ENCODE measurements around the gene SLAMF1.

The SLAMF1 gene

DNA sequence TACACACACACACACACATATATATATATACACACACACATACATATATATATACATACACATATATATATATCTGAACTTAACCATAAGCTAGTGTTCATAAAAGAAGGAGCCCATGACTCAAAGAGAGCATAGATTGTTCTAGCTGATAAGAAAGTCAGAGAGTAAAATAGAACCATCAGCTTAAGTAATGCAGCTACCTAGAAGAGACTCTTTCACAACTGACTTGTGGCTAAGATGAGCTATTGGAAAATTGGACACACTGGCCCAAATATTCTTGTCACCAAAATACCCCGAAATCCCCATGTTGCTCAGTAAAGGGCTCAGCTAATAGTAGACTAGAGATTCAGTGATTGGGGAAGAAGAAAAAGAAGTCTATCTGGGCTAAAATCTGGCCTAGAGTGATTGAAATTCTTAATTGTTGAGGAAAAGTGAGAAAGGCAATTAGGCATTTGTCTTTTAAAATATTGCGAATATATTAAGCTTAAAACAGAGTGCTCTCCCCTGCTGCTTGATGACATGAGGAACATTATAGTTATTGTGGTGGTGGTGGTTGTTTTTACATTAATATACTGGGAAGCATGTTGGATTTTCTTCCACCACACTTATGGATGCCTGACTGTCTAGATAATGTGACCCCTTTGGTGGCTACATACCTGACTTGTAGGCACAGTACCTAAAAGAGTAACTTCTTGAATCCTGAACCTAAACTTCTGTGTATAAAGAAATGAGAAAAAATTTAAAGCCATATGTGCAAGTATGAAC lies 6.3 kb downstream of the SLAMF1 start:
- Mint-ChIP-seq H3K27me3 (no peaks in the 10 kb centered on the region), H3K9me3 (no peaks in the 10 kb centered on the region), H3K4me1 (peaks cover 51 to 73% of the 10 kb centered on the region in 2 donors), H3K4me3 (peak overlapping the region; percentile 94 to 95), H3K27ac (peak overlapping the region; percentile 86), H3K36me3 (peaks cover 59 to 86% of the 10 kb centered on the region in 2 donors)
- DNase-seq = no peak
- ATAC-seq (replicated peaks) = peak; percentile 49 to 50

DNA sequence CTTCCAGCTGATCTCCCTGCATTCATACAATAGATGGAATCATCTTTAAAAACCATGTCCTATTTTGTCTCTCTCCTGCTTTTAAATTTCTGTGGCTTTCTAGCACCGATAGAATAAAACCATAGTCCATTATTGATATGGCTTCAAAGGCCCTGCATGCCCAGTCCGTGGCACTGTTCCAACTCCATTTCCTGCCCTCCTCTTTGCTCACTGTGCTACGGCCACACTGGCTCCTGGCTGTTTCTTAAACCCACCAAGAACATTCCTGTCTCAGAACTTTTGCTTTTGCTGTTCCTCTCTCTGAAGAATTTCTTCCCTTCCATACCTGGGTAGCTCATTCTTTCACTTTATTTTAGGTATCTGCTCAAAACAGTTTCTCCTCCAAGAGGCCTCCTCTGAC lies 7.2 kb downstream of the SLAMF1 start:
- no peaks in the 10 kb centered on the region for H3K9me3 Mint-ChIP-seq
- no peak for DNase-seq
- H3K36me3 Mint-ChIP-seq = peaks cover 59 to 85% of the 10 kb centered on the region in 2 donors
- H3K27me3 Mint-ChIP-seq = no peaks in the 10 kb centered on the region
- no peak for ATAC-seq (replicated peaks)
- H3K27ac Mint-ChIP-seq = peak overlapping the region; percentile 82
- H3K4me1 Mint-ChIP-seq = peaks cover 53 to 81% of the 10 kb centered on the region in 2 donors
- H3K4me3 Mint-ChIP-seq = peak overlapping the region; percentile 63 to 72

DNA sequence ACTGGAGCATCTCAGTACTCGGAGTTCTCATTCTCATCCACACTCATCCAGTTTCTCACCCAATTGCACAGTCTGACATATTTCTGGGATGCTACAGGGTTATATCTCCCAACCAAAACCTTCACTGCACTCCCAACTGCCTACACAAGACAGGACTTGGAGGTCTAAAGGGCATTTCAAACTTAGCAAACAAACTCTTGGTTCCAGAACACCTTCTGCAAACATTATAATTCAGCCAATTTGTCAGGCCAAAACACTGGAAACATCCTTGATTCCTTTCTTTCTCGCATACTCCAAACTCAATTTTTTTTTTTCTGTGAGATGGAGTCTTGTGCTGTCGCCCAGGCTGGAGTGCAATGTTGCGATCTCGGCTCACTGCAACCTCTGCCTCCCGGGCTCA lies 7.9 kb downstream of the SLAMF1 start:
- Mint-ChIP-seq H3K27me3 (no peaks in the 10 kb centered on the region), H3K4me1 (peaks cover 57 to 88% of the 10 kb centered on the region in 2 donors)

DNA sequence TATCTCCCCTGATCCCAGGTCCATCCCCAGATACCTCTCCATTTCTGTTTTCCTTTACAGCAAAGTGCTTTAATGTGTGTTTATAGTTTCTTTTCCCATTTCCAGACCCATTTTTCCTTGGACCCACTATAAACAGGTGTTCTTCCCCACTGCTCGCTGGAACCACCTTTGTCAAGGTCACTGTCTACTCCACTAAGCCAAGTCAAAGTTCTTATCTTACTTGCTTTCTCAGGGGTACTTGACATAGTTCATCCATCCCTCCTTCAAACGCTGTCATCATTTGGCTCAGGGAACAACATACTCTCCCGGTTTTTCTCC lies 8.3 kb downstream of the SLAMF1 start:
- Mint-ChIP-seq H3K36me3 (peaks cover 65 to 85% of the 10 kb centered on the region in 2 donors), H3K27me3 (no peaks in the 10 kb centered on the region), H3K4me3 (peak overlapping the region; percentile 63 to 72), H3K9me3 (no peaks in the 10 kb centered on the region), H3K27ac (peak overlapping the region; percentile 68), H3K4me1 (peaks cover 61 to 92% of the 10 kb centered on the region in 2 donors)
- ATAC-seq (replicated peaks) = no peak
- no peak for DNase-seq

More for the DNA sequence above, 7.9 kb downstream of the SLAMF1 start:
- Mint-ChIP-seq H3K27ac (peak overlapping the region; percentile 68), H3K9me3 (no peaks in the 10 kb centered on the region), H3K36me3 (peaks cover 64 to 85% of the 10 kb centered on the region in 2 donors), H3K4me3 (peak overlapping the region; percentile 63 to 72)
- ATAC-seq (replicated peaks) (no peak), DNase-seq (no peak)

DNA sequence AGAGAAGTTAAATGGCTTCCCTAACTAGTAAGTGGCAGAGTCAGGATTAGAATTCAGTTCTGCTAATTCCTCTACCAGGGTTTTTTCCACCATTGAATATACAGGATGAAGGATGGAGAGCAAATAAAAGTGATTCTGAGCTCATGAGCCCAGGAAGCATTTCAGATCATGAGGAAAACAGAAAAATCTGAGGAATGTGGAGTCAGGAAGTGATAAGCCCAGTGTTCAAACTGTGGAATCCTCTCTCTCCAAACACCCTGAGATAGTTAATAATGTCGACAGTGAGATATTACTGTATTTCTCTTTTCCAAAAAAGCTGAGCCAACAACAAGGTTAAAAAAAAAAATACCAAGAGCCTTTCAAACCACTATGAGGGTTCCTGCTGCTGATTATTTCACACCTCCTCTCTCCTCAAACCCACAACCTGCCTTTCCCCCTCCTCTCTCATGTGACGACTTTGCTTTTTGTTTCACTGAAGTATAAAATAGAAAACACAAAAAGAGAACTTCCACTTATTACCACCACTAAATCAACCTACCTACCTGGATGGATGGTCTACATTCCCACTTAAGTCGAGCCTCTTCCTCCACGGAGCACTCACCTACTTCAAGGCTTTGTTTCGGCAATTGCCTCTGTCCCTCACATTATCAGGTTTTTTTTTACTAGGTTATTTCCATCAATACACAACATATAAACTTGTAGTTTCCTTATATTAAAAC lies 8.9 kb downstream of the SLAMF1 start:
- Mint-ChIP-seq H3K9me3 (no peaks in the 10 kb centered on the region), H3K36me3 (peaks cover 70 to 85% of the 10 kb centered on the region in 2 donors), H3K4me3 (peak overlapping the region; percentile 63 to 72), H3K27ac (peak overlapping the region; percentile 68), H3K27me3 (no peaks in the 10 kb centered on the region), H3K4me1 (peaks cover 67 to 92% of the 10 kb centered on the region in 2 donors)
- ATAC-seq (replicated peaks) (peak; percentile 28 to 42), DNase-seq (no peak)

DNA sequence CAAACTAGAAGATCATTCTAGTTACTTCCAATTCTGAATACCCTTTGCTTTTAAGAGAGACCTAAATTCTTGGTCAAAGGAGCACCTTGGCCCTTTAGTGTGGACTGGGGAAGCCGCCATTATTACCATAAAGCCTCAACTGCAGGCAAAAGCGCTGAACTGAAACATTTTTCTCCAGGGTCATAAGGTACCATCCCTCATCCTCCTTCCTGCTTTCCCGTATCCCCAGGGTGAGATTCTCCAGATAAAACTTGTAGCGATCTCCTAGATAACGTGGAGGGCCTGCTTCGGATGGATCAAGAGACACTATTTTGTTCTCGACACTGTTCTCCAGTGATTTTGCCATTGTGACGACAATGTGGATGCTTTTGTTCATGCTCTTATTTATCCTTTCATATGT lies 9.8 kb downstream of the SLAMF1 start:
- Mint-ChIP-seq H3K4me3 (no peak overlapping the region), H3K27me3 (no peaks in the 10 kb centered on the region), H3K27ac (peak overlapping the region; percentile 71), H3K36me3 (peaks cover 73 to 81% of the 10 kb centered on the region in 2 donors), H3K9me3 (no peaks in the 10 kb centered on the region), H3K4me1 (peaks cover 66 to 89% of the 10 kb centered on the region in 2 donors)
- DNase-seq (no peak), ATAC-seq (replicated peaks) (no peak)

DNA sequence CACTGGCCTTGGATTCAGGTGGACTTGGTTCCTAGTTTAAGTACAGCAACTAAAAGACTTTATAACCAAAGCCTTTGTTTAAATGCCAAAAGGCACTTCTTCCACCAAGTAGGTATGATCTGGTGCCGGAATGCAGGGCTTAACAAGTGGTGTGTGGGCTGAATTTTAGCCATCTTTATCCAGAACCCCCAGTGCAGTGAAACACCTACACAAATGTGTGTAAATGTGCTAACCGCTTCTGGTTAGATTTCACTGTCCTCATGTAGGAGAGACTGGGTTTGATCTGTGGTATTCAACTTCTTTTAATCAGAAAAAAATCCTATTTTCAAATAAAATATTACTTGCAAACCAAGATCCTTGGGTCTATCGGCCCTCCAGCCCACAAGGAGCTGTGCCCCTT lies 10.3 kb downstream of the SLAMF1 start:
- DNase-seq (no peak), ATAC-seq (replicated peaks) (no peak)
- no peaks in the 10 kb centered on the region for H3K27me3 Mint-ChIP-seq
- H3K4me3 Mint-ChIP-seq = no peak overlapping the region
- peaks cover 77 to 85% of the 10 kb centered on the region in 2 donors for H3K36me3 Mint-ChIP-seq
- no peak overlapping the region for H3K27ac Mint-ChIP-seq
- H3K9me3 Mint-ChIP-seq = no peaks in the 10 kb centered on the region
- peaks cover 68 to 89% of the 10 kb centered on the region in 2 donors for H3K4me1 Mint-ChIP-seq

DNA sequence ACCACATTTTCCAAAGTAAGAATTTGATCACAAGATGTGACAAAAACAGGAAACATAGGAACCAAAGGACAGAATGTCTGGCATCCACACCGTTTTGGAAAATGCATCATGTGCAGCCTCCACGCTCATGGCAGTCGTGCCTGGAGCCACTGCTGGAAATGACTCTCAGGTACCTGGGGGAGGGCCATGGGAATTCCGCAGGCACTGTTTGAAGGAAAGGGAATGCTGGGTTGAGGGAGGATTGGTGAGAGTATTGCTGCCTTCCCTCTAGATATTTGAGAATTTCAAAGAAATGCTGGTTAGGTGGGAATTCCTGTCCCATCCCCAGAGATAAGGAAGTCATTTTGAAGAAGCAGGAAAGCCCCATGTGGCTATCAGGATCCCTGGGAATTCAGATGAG lies 10.8 kb downstream of the SLAMF1 start:
- no peaks in the 10 kb centered on the region for H3K9me3 Mint-ChIP-seq
- H3K4me1 Mint-ChIP-seq = peaks cover 70 to 89% of the 10 kb centered on the region in 2 donors
- H3K27ac Mint-ChIP-seq = peak overlapping the region; percentile 65
- no peak for DNase-seq
- peaks cover 79 to 85% of the 10 kb centered on the region in 2 donors for H3K36me3 Mint-ChIP-seq
- no peaks in the 10 kb centered on the region for H3K27me3 Mint-ChIP-seq
- no peak overlapping the region for H3K4me3 Mint-ChIP-seq
- ATAC-seq (replicated peaks) = no peak

DNA sequence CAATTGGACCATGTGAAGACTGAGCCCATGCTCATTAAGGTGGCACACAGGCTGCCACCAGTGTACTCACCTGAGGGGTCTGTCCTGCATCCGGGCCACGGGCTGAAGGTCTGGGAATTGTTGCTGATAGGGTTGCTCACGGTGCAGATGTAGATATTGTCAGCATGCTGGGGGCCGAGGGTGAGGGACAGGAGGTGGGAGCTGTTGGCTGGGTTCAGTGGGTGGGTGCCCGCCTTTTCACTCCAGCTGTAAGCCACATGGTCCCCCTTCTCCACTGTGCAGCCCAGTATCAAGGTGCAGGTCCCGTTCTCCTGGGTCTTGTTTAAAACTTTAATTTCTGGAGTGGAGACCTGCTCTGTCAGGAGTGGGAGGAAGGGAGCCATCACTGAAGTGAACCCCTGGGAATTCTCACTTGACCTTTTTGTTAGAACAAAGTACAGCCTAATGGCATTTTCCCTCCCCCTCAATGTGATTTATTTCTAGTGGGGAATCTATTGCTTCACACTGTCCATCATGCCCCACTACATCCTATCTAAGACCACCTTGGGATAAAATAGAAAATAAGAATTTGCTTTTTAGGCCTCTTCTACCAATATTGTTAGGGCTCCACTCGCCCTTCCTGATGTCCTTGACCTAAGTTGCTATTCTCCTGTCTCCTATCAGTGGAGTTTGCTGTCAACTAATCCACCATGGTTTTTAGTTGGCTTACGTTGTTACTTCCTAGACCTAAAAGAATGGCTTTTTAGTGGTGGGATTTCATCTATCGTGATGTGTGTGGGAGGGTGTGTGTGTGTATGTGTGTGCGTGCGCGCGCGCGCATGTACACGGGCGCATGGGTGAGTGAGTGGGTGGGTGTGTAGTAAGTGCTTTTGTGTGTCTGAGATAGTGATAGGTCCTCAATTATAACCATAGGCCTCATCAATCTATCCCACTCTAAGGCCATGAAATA lies 12.0 kb downstream of the SLAMF1 start:
- no peak for ATAC-seq (replicated peaks)
- Mint-ChIP-seq H3K4me1 (peaks cover 75 to 91% of the 10 kb centered on the region in 2 donors), H3K9me3 (no peaks in the 10 kb centered on the region), H3K4me3 (peak overlapping the region in 1 of 2 donors; percentile 52), H3K36me3 (peaks cover 85 to 88% of the 10 kb centered on the region in 2 donors), H3K27me3 (no peaks in the 10 kb centered on the region), H3K27ac (peak overlapping the region; percentile 86)
- DNase-seq = no peak

DNA sequence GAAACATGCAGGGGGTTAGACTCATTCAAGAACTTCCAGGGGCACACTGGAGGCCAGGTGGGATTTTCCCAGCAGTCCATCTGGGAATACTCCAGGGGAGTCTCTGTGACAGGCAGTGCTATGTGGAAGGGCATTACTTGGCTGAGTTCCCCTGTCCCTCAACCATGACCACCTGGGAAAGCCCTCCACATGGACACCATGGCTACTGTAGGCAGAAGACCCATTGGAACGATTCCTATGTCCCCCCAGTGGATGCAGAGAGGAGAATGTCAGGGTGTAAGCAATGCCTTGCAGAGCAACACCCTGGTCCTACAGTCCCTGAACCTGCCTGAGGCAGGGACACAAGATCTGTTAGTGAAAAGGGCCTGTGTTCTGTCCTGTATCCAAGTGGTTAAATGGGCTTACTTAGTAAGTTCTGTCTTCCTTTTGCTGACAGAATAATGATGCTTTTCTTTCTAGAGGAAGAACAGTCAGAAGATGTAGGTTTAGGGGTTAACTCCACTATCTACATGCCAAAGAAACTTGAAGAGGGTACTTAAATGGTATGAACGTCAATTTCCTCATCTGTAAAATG lies 13.4 kb downstream of the SLAMF1 start:
- no peaks in the 10 kb centered on the region for H3K9me3 Mint-ChIP-seq
- H3K4me1 Mint-ChIP-seq = peaks cover 68 to 89% of the 10 kb centered on the region in 2 donors
- H3K27me3 Mint-ChIP-seq = no peaks in the 10 kb centered on the region
- peaks cover 80 to 88% of the 10 kb centered on the region in 2 donors for H3K36me3 Mint-ChIP-seq
- no peak overlapping the region for H3K4me3 Mint-ChIP-seq
- ATAC-seq (replicated peaks) (no peak), DNase-seq (no peak)
- peak overlapping the region; percentile 95 for H3K27ac Mint-ChIP-seq

DNA sequence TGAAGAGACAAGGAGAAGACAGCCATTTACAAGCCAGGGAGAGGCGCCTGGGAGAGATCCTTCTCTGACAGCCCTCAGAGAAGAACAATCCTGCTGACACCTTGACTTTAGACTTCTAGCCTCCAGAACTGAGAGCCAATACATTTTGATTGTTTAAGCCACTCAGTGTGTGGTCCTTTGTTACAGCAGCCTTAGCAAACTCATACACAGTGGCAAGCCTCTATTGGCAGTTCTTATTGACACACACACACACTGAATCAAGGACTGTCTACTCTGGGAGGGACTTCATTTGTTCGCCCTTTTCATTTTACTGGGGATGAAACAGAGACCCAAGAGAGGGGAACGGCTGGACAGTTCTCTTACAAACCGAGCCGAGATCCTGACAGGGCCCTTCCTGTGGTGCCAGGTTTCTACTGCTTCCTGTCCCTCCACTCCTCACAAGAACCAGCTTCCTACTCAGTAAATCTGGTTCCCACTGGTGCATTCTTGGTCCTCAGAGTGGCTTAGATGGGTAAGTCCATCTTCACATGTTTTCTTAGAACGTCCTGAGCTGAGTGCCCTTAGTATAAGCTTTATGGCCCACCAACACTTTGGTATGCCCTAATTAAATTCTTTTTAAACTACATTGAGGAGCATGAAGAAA lies 14.7 kb downstream of the SLAMF1 start:
- peaks cover 65 to 89% of the 10 kb centered on the region in 2 donors for H3K4me1 Mint-ChIP-seq

DNA sequence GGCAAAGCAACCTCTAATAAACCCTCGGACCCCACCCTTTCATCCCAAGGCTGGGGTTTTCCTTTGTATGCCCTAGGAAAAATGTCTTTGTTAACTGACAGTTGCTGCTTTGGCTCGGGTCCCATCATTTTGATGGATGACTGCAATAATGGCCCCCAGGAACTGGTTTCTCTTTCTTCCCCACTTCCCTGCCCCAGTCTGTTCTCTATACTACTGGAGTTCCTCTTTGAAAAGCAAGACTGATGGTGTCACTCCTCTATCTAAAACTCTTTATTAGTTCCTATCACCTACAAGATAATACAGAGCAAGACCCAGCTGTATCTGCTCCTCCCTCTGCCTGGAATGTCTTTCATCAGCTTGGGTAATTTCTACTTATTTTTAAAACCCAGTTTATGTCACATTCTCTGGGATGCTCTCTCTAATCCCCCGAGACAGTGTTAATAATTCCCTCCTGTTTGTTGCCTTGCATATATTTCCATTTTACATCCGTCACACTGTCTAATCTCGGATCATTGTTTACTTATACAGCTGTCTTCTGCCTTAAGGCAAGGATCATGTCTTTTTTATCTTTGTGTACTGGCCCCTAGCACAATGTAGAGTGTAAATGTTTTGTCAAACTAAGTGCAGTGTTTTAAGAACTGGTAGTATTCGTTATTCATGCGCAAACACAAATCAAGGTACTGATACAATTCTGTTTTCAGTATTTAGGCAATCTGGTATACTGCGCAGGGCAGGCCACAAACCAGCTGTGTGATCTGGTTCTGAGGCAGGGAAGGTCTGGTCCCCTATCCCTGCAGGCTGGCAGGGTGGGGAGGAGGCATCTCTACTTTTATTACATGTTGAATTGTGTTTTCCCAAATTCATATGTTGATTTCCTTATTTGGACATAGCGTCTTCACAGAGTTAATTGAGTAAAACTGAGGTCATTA lies 16.1 kb downstream of the SLAMF1 start:
- peaks cover 3 to 5% of the 10 kb centered on the region in 2 donors for H3K9me3 Mint-ChIP-seq
- peaks cover 67 to 94% of the 10 kb centered on the region in 2 donors for H3K4me1 Mint-ChIP-seq
- peak overlapping the region; percentile 82 for H3K27ac Mint-ChIP-seq
- peaks cover 77 to 85% of the 10 kb centered on the region in 2 donors for H3K36me3 Mint-ChIP-seq
- peak overlapping the region; percentile 13 to 17 for H3K4me3 Mint-ChIP-seq
- DNase-seq (no peak), ATAC-seq (replicated peaks) (no peak)
- no peaks in the 10 kb centered on the region for H3K27me3 Mint-ChIP-seq

More for the DNA sequence above, 14.7 kb downstream of the SLAMF1 start:
- Mint-ChIP-seq H3K36me3 (peaks cover 76 to 85% of the 10 kb centered on the region in 2 donors), H3K27ac (peak overlapping the region; percentile 82), H3K4me3 (no peak overlapping the region), H3K9me3 (peaks cover 0 to 3% of the 10 kb centered on the region in 2 donors), H3K27me3 (no peaks in the 10 kb centered on the region)
- no peak for ATAC-seq (replicated peaks)
- no peak for DNase-seq

Data from stimulated activated naive B cell treated with anti-CD40 and anti-IgM and Interleukin-4, amounts not matched to agents 10 μg/mL and 1 μg/mL and 100 μg/mL, for 72 hours (primary cell).